Loucy (cell line): ENCODE data around the gene PUS10.

ENCODE experiments used
- H2AFZ ChIP-seq: fragments of 200-600 bp; sonication (generic); 2 replicates; pipeline ENCODE4 v1.6.0; 2016; ENCODE audit warnings: antibody characterized with exemption, mild to moderate bottlenecking, low read length, moderate library complexity
- H3F3A ChIP-seq: fragments of 200-600 bp; 2 replicates; pipeline ENCODE4 v1.6.0; 2016; ENCODE audit warnings: antibody characterized with exemption, low read depth, mild to moderate bottlenecking
- H3K27me3 ChIP-seq: fragments of 200-600 bp; sonication (generic); 2 replicates; pipeline ENCODE4 v1.6.1; 2014; ENCODE audit warnings: low read length, mild to moderate bottlenecking; ENCODE audit not compliant: insufficient read depth, poor library complexity, severe bottlenecking
- H3K36me3 ChIP-seq: fragments of 200-600 bp; sonication (generic); 2 replicates; pipeline ENCODE4 v1.6.1; 2016; ENCODE audit warnings: low read length; ENCODE audit not compliant: insufficient read depth
- H3K4me1 ChIP-seq: fragments of 200-600 bp; sonication (generic); 2 replicates; pipeline ENCODE4 v1.5.1; 2014; ENCODE audit warnings: low read length, mild to moderate bottlenecking; ENCODE audit not compliant: insufficient read depth, poor library complexity, severe bottlenecking
- H3K4me2 ChIP-seq: fragments of 200-600 bp; sonication (generic); 2 replicates; pipeline ENCODE4 v1.6.0; 2014; ENCODE audit warnings: antibody characterized with exemption, low read length, low read depth, mild to moderate bottlenecking; ENCODE audit not compliant: poor library complexity, severe bottlenecking
- H3K4me3 ChIP-seq: fragments of 200-600 bp; sonication (generic); 2 replicates; pipeline ENCODE4 v1.5.1; 2014; ENCODE audit warnings: low read length, mild to moderate bottlenecking, mixed read lengths; ENCODE audit not compliant: poor library complexity, severe bottlenecking
- H3K79me2 ChIP-seq: fragments of 200-600 bp; sonication (generic); 2 replicates; pipeline ENCODE4 v1.6.1; 2014; ENCODE audit warnings: low read length; ENCODE audit not compliant: insufficient read depth
- H3K9ac ChIP-seq: fragments of 200-600 bp; sonication (generic); 2 replicates; pipeline ENCODE4 v1.6.0; 2014; ENCODE audit warnings: mild to moderate bottlenecking, low read depth, low read length, moderate library complexity; ENCODE audit not compliant: poor library complexity, severe bottlenecking
- H3K9me2 ChIP-seq: fragments of 200-600 bp; sonication (generic); replicated peaks from 2 replicates; pipeline ENCODE4 v1.6.1; 2016; ENCODE audit warnings: low read depth, low read length, mixed read lengths
- H3K9me3 ChIP-seq: fragments of 200-600 bp; sonication (generic); 2 replicates; pipeline ENCODE4 v1.6.1; 2014; ENCODE audit warnings: mild to moderate bottlenecking, antibody characterized with exemption, low read length, low read depth; ENCODE audit not compliant: insufficient read depth
- H4K20me1 ChIP-seq: fragments of 200-600 bp; sonication (generic); 2 replicates; pipeline ENCODE4 v1.6.0; 2014; ENCODE audit warnings: antibody characterized with exemption, low read length, mild to moderate bottlenecking; ENCODE audit not compliant: insufficient read depth, poor library complexity, severe bottlenecking
- EZH2phosphoT487 ChIP-seq: fragments of 200-600 bp; IDR thresholded peaks from 2 replicates; pipeline ENCODE4 v1.6.1; 2018; ENCODE audit warnings: antibody characterized with exemption, mild to moderate bottlenecking, moderate library complexity, borderline replicate concordance
- TF ChIP-seq, protein P1 (sequence below): fragments of 200-600 bp; sonication (generic); conservative IDR thresholded peaks from 2 replicates; pipeline ENCODE4 v1.5.1; 2014; ENCODE audit warnings: mild to moderate bottlenecking, antibody characterized with exemption, low read length

Gene PUS10

DNA sequence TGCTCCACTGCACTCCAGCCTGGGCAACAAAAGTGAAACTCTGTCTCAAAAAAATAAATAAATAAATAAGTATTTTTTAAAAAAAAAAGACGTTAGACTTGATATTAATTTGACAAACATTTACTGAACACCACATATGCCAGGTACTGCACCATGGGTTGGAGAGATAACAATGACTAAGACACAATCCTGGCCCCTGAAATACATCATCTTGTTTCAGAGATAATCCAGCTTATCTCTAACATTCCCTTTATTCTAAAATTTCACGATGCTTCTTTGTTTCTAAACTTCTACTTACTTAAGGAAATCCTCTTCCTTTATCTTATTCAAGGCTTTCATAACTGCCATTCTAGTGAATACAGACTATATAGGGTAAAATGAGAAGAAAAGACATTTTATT, 55.5 kb downstream of the PUS10 start:
- Histone ChIP-seq H2AFZ (no peak overlapping the region), H3K4me2 (no peak overlapping the region), H3K4me1 (peaks cover 24% of the 10 kb centered on the region), H3K36me3 (no peaks in the 10 kb centered on the region), H3K9me3 (no peaks in the 10 kb centered on the region), H3K9me2 (no peaks in the 10 kb centered on the region), H3K79me2 (no peaks in the 10 kb centered on the region), H3K9ac (no peak overlapping the region), H3K27me3 (no peaks in the 10 kb centered on the region), H4K20me1 (no peaks in the 10 kb centered on the region), H3K4me3 (no peak overlapping the region), H3F3A (no peaks in the 10 kb centered on the region)
- TF ChIP-seq, protein P1, sequence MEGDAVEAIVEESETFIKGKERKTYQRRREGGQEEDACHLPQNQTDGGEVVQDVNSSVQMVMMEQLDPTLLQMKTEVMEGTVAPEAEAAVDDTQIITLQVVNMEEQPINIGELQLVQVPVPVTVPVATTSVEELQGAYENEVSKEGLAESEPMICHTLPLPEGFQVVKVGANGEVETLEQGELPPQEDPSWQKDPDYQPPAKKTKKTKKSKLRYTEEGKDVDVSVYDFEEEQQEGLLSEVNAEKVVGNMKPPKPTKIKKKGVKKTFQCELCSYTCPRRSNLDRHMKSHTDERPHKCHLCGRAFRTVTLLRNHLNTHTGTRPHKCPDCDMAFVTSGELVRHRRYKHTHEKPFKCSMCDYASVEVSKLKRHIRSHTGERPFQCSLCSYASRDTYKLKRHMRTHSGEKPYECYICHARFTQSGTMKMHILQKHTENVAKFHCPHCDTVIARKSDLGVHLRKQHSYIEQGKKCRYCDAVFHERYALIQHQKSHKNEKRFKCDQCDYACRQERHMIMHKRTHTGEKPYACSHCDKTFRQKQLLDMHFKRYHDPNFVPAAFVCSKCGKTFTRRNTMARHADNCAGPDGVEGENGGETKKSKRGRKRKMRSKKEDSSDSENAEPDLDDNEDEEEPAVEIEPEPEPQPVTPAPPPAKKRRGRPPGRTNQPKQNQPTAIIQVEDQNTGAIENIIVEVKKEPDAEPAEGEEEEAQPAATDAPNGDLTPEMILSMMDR, result no peak
- no peak for TF ChIP-seq EZH2phosphoT487

DNA sequence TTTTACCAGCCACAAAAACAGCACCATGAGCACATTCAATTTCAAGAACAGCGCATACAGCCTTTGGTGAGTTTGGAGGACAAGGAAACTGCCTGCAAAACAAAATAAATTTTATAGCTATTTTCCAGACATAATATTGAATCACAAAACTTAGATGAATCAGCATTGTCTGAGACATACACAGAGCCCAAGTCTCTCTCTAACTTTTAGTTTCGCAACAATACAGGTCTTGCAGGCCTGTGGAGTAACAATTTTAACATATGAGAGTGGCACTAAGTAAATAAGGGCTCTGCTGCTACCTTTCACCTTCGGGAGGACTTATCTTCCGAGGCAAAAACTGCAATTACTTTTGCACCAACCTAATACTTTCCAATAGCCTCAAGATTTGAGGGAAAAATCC, 56.6 kb downstream of the PUS10 start:
- no peak overlapping the region for H3K9ac ChIP-seq
- peaks cover 19% of the 10 kb centered on the region for H3K4me1 ChIP-seq
- H3K36me3 ChIP-seq, result no peaks in the 10 kb centered on the region
- no peak overlapping the region for H3K4me2 ChIP-seq
- no peaks in the 10 kb centered on the region for H4K20me1 ChIP-seq
- no peaks in the 10 kb centered on the region for H3K79me2 ChIP-seq
- TF ChIP-seq, protein P1, result no peak
- TF ChIP-seq EZH2phosphoT487, result no peak
- H3K9me3 ChIP-seq, result no peaks in the 10 kb centered on the region
- no peaks in the 10 kb centered on the region for H3F3A ChIP-seq
- no peak overlapping the region for H3K4me3 ChIP-seq
- no peaks in the 10 kb centered on the region for H3K27me3 ChIP-seq
- no peaks in the 10 kb centered on the region for H3K9me2 ChIP-seq
- no peak overlapping the region for H2AFZ ChIP-seq

DNA sequence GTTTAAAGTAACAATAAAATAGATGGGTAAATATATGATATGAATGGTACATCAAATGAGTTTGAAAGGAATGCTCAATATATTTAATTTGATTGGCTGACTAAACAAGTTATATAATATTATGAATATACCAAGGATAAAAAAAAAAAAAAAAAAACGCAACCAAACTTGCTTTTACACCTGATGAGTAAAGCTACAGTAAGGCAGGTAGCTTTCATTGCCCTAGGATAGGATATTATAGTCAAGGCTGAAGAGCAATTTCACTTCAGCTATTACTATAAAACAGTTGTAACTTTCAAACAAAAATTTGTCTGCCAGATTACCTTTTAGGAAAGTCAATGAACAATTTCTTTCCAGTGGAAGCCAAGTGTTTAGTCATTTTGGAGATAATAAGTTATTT, 57.3 kb downstream of the PUS10 start:
- no peak overlapping the region for H3K9ac ChIP-seq
- no peak overlapping the region for H3K4me3 ChIP-seq
- H3K9me3 ChIP-seq, result no peaks in the 10 kb centered on the region
- H3K79me2 ChIP-seq, result no peaks in the 10 kb centered on the region
- no peaks in the 10 kb centered on the region for H3K36me3 ChIP-seq
- no peak overlapping the region for H3K4me2 ChIP-seq
- TF ChIP-seq, protein P1, result no peak
- no peak for TF ChIP-seq EZH2phosphoT487
- H3K27me3 ChIP-seq, result no peaks in the 10 kb centered on the region
- no peaks in the 10 kb centered on the region for H4K20me1 ChIP-seq
- no peaks in the 10 kb centered on the region for H3K9me2 ChIP-seq
- H2AFZ ChIP-seq, result no peak overlapping the region
- peaks cover 12% of the 10 kb centered on the region for H3K4me1 ChIP-seq
- no peaks in the 10 kb centered on the region for H3F3A ChIP-seq
